Measurements from ENCODE around the gene FRMD5. TPM values are rescaled to one million over a fixed set of nuclear protein-coding genes. Genes with fewer than 3 reads are reported as not detected.
"Not testable (repeated sequence)": the region's sequence is repeated elsewhere in the genome, so short reads cannot be mapped to it uniquely, and the experiment has no call there.

Gene FRMD5
- under 1 TPM in 1 of 2 experiments, not detected in 1; 0.15 TPM for total RNA-seq

DNA sequence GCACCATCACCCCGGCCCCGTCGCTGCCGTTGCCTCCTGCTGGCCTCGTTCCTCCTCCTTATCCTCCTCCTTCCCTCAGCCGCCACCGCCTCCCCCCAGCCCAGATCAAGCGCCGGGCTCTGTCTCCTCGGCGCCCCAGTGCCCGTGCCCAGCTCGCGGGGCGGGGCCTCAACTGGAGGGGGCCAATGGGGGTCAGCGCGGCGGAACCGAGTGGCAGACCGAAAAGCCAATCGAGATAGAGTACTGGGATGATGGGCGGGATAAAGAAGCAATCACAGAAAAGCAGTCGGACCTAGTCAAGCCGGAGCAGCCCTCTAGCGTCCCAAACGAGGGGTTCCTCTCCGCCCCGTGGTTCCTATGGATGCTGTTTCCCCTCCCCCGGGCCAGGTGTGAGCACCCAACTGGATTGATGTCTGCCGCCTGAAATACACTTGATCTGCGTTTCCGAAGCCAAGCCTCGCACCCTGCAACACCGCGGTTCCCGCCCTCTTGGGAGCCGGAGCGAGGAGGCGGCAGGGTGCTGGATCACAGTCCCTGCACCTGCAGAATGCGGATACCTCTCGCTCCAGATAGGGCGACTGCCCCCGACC, at the start of gene FRMD5:
FRMD5 (minus strand) TSS at position 121 of the 590 bp plus-strand sequence.
- H3K4me1 Mint-ChIP-seq = peaks cover 17% of the 10 kb centered on the region
- H3K9me3 Mint-ChIP-seq = no peaks in the 10 kb centered on the region
- ChIA-PET POLR2A (no interaction called here), CTCF (interaction anchor here (1.1 kb wide), 1 partner anchor 24 kb away, joined by 3 read pairs; no protein-coding TSS in a partner anchor)
- no peaks in the 10 kb centered on the region for H3K36me3 Mint-ChIP-seq (ENCODE audit: low read depth)
- H3K27me3 Mint-ChIP-seq = peaks cover 75% of the 10 kb centered on the region
- DNase-seq = peak; percentile 87
- no peak within 1 kb of the TSS for H3K27ac Mint-ChIP-seq
- peak within 1 kb of the TSS; percentile 77 for H3K4me3 Mint-ChIP-seq

DNA sequence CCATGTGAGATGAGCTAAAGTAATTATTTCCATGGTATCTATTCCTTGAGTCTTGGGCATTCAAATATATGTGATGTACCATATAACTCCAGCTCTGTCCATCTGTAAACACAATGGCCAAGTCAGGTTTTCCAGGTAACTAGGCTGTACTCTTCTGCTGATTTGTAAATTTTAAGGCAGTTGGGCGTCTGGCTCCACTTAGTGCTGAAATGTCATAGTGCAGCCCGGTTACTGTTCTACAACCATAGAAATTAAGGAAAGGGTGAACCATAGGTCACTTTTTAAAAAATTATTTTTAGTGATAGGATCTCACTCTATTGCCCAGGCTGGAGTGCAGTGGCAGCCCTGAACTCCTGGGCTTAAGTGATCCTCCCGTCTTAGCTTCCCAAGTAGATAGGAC, 48.8 kb upstream of the FRMD5 start:
- H3K4me1 Mint-ChIP-seq = no peaks in the 10 kb centered on the region
- POLR2A ChIA-PET = no interaction called here
- H3K9me3 Mint-ChIP-seq = no peaks in the 10 kb centered on the region
- no peak for DNase-seq
- CTCF ChIA-PET = interaction anchor here (0.9 kb wide), 1 partner anchor 27 kb away, joined by 3 read pairs; no protein-coding TSS in a partner anchor
- no peaks in the 10 kb centered on the region for H3K36me3 Mint-ChIP-seq (ENCODE audit: low read depth)
- H3K27me3 Mint-ChIP-seq = peaks cover 3% of the 10 kb centered on the region
- H3K4me3 Mint-ChIP-seq = no peak overlapping the region
- H3K27ac Mint-ChIP-seq = no peak overlapping the region

DNA sequence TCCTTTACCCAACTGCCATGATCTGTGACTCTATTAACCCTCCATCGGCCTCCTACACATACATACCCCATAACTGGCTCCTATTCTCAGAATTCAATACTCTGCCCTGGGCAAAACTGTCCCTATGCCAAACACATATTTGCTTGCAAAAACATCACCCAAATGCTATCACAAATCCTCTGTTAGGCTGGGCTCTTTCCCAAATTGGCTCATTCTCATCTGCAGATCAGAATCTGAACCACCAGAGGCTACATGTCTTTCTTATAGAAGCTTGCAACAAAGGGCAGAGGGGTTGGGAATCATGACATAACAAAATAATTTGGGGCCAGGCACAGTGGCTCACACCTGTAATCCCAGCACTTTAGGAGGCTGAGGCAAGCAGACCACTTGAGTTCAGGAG, 48.1 kb upstream of the FRMD5 start:
- H3K27ac Mint-ChIP-seq = no peak overlapping the region
- no peaks in the 10 kb centered on the region for H3K36me3 Mint-ChIP-seq (ENCODE audit: low read depth)
- H3K27me3 Mint-ChIP-seq = peaks cover 3% of the 10 kb centered on the region
- no peaks in the 10 kb centered on the region for H3K9me3 Mint-ChIP-seq
- H3K4me3 Mint-ChIP-seq = no peak overlapping the region
- ChIA-PET CTCF (interaction anchor here (0.9 kb wide), 1 partner anchor 27 kb away, joined by 3 read pairs; no protein-coding TSS in a partner anchor), POLR2A (no interaction called here)
- no peak for DNase-seq
- no peaks in the 10 kb centered on the region for H3K4me1 Mint-ChIP-seq

DNA sequence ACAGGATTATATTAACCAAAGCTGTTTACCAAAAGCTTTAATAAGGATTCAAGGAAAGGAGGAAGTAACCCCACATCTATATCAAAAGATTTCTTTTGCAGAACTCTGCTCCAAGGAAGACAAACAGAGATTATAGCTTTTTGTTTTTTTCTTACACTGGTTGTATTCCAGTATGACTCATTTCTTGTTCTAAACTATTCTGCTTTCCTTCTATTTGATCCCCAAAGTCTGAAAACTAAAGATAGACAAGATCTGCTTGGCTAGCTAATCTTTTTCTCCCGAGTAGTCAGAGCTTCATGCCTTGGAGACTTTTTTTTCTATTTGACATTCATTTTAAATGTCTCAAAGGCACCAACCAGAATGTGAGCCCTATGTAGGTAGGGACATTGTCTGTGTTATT, 36.8 kb upstream of the FRMD5 start:
- ChIA-PET POLR2A (no interaction called here), CTCF (no interaction called here)
- DNase-seq = no peak
- H3K27me3 Mint-ChIP-seq = peaks cover 6% of the 10 kb centered on the region
- no peak overlapping the region for H3K4me3 Mint-ChIP-seq
- no peaks in the 10 kb centered on the region for H3K4me1 Mint-ChIP-seq
- H3K9me3 Mint-ChIP-seq = no peaks in the 10 kb centered on the region
- H3K36me3 Mint-ChIP-seq (ENCODE audit: low read depth) = no peaks in the 10 kb centered on the region
- H3K27ac Mint-ChIP-seq = no peak overlapping the region

DNA sequence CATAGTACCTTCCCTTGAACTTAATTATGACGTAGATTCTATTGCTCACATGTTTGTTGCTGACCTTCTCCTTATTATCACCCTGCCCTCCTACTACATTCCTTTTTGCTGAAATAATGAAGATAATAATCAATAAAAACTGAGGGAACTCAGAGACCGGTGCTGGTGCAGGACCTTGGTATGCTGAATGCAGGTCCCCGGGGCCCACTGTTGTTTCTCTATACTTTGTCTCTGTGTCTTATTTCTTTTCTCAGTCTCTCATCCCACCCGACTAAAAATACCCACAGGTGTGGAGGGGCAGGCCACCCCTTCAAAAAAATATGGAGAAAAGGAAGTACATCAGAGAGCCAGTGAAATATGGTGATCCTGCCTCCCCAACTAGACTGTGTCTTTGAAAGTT, 34.2 kb upstream of the FRMD5 start:
- H3K9me3 Mint-ChIP-seq, H3K4me3 Mint-ChIP-seq: not testable (repeated sequence)

DNA sequence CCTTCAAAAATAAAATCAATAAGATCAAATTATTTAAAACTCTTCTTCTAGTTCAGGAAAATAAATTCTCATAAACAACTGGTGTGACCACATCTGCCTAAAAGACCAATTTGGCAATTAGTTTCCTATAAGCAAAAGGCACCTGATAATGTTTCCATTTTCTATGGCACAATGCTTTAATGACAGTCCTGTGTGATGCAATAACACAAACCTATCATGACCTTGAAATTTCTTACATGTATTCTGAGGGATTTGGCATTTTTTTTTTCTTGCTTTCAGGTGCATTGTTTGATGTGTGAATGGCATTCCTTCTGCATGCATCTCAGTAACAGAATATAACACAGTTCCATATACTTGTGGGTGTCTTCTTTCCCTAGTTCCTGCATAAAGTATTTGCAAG, 32.5 kb upstream of the FRMD5 start:
- DNase-seq = no peak
- Mint-ChIP-seq H3K36me3 (ENCODE audit: low read depth) (no peaks in the 10 kb centered on the region), H3K4me1 (no peaks in the 10 kb centered on the region), H3K4me3 (no peak overlapping the region), H3K9me3 (no peaks in the 10 kb centered on the region), H3K27ac (no peak overlapping the region), H3K27me3 (peaks cover 29% of the 10 kb centered on the region)
- CTCF ChIA-PET = no interaction called here
- POLR2A ChIA-PET = no interaction called here

More for the DNA sequence above, 34.2 kb upstream of the FRMD5 start:
- H3K27ac Mint-ChIP-seq; POLR2A ChIA-PET; DNase-seq; H3K4me1 Mint-ChIP-seq; H3K36me3 Mint-ChIP-seq (ENCODE audit: low read depth): not testable (repeated sequence)
- H3K27me3 Mint-ChIP-seq = peaks cover 24% of the 10 kb centered on the region
- CTCF ChIA-PET = interaction anchor here (0.7 kb wide), 1 partner anchor 299 kb away, joined by 6 read pairs; no protein-coding TSS in a partner anchor

DNA sequence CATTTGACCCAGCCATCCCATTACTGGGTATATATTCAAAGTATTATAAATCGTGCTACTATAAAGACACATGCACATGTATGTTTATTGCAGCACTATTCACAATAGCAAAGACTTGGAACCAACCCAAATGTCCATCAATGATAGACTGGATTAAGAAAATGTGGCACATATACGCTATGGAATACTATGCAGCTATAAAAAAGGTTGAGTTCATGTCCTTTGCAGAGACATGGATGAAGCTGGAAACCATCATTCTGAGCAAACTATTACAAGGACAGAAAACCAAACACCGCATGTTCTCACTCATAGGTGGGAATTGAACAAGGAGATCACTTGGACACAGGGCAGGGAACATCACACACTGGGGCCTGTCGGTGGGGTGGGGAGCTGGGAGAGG, 31.9 kb upstream of the FRMD5 start:
- H3K27ac Mint-ChIP-seq; DNase-seq; H3K4me3 Mint-ChIP-seq; H3K4me1 Mint-ChIP-seq; H3K36me3 Mint-ChIP-seq (ENCODE audit: low read depth); POLR2A ChIA-PET; H3K9me3 Mint-ChIP-seq; CTCF ChIA-PET: not testable (repeated sequence)
- H3K27me3 Mint-ChIP-seq = peaks cover 29% of the 10 kb centered on the region

DNA sequence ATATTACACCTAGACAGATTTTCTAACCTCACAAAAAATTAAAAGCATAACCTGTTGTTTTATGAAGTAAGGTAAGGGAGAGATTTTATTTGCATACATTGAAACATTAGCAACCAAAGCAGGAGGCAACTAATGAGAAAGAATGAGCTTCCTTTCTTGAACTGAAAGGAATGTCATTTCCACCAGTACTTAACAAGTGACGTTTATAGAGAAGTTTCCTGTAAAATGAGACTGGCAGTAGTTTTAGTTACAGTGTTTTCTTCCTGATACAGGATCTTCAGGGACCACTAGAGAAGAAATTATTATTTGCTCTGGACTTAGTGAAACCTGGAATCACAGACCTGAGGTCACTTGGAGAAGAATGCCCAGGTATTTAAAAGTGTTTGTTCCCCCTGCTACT, 27.4 kb upstream of the FRMD5 start:
- Mint-ChIP-seq H3K4me3 (no peak overlapping the region), H3K36me3 (ENCODE audit: low read depth) (no peaks in the 10 kb centered on the region), H3K4me1 (no peaks in the 10 kb centered on the region), H3K27ac (no peak overlapping the region), H3K9me3 (no peaks in the 10 kb centered on the region), H3K27me3 (peaks cover 34% of the 10 kb centered on the region)
- no peak for DNase-seq
- ChIA-PET CTCF (interaction anchor here (0.6 kb wide), 1 partner anchor 328 kb away, joined by 4 read pairs; no protein-coding TSS in a partner anchor), POLR2A (no interaction called here)

DNA sequence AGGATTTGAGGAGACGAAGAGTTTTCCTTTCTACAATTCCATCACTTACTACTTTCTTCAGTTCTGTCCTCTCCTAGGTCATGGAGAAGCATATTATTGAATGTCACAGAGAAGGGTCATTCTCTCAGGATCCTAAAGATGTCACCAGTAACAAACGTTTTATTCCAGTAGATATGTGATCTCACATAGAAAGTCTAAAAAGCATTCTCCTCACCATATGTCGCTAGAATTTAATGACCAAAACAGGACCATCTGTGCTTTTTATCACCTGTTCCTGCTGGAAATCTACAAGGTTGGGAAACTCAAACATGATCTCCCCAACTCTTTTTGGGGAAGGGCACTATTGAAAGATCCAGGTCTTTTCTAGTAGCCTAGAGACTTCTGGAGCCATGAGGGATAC, 24.0 kb upstream of the FRMD5 start:
- no peaks in the 10 kb centered on the region for H3K9me3 Mint-ChIP-seq

DNA sequence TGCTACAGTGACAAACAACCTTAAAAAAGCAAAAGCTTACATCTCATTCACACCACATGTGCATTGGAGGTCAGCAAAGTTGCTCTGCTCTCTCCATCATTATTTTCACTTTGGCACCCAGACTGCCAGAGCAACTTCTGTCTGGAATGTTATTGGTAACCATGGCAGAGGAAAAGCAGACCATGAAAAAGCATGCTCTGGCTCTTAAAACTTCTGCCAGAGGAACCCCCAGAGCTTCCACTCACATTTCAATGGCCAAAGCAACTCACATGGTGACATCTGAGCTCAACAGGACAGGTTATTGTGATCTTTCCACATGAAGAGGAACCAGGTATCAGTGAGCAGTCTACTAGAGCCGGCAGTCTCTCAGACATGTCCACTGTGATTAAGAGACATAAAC, 21.9 kb upstream of the FRMD5 start:
- H3K9me3 Mint-ChIP-seq = no peaks in the 10 kb centered on the region
- no peaks in the 10 kb centered on the region for H3K36me3 Mint-ChIP-seq (ENCODE audit: low read depth)
- CTCF ChIA-PET = no interaction called here
- no peaks in the 10 kb centered on the region for H3K4me1 Mint-ChIP-seq
- POLR2A ChIA-PET = no interaction called here
- DNase-seq = no peak
- peaks cover 10% of the 10 kb centered on the region for H3K27me3 Mint-ChIP-seq
- no peak overlapping the region for H3K4me3 Mint-ChIP-seq
- H3K27ac Mint-ChIP-seq = no peak overlapping the region

More for the DNA sequence above, 24.0 kb upstream of the FRMD5 start:
- CTCF ChIA-PET = interaction anchor here (1.1 kb wide), 1 partner anchor 24 kb away, joined by 3 read pairs; the partner anchor contains the start of gene FRMD5
- no peak overlapping the region for H3K27ac Mint-ChIP-seq
- H3K4me3 Mint-ChIP-seq = no peak overlapping the region
- POLR2A ChIA-PET = no interaction called here
- no peaks in the 10 kb centered on the region for H3K36me3 Mint-ChIP-seq (ENCODE audit: low read depth)
- no peaks in the 10 kb centered on the region for H3K4me1 Mint-ChIP-seq
- peaks cover 10% of the 10 kb centered on the region for H3K27me3 Mint-ChIP-seq
- DNase-seq = no peak

DNA sequence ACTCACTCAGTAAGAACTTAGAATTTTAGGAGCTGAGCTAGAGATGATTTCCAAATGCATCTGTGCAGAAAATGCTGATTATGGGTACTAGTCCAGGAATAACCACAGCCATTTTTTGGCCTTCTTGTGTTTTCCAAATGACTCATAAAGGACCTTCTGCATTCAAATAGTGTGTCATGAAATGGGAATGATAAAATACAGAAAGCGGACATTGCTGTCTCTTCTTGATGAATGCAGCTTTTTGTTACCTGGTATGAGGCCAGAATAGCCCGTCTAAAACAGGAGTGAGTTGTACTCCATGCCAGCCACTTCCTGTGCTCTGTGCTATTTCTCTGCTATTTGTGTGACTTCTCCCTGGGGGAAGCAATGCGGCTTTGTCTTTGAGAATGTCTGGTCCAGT, 20.5 kb upstream of the FRMD5 start:
- CTCF ChIA-PET = no interaction called here
- H3K27me3 Mint-ChIP-seq = peaks cover 16% of the 10 kb centered on the region
- H3K9me3 Mint-ChIP-seq = no peaks in the 10 kb centered on the region
- no peak overlapping the region for H3K27ac Mint-ChIP-seq
- no peaks in the 10 kb centered on the region for H3K4me1 Mint-ChIP-seq
- H3K4me3 Mint-ChIP-seq = no peak overlapping the region
- H3K36me3 Mint-ChIP-seq (ENCODE audit: low read depth) = no peaks in the 10 kb centered on the region
- DNase-seq = no peak
- POLR2A ChIA-PET = no interaction called here

DNA sequence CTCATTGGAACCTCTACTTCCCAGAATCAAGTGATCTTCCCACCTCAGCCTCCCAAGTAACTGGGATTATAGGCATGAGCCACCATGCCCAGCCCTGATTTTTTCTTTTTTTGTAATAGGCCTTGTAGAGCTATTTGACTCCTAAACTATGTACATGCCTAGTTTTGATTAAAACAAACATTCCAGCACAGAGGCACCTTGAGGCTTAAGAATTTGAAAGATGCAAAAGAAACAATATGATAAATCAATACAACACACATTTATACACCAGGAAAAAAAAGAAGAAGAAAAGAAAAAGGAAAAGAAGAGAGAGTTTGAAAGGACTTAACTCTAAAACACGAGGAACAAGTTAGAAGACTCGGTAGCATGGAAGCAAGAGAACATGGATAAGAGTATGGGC, 13.9 kb upstream of the FRMD5 start:
- H3K4me3 Mint-ChIP-seq = no peak overlapping the region
- POLR2A ChIA-PET = no interaction called here
- H3K36me3 Mint-ChIP-seq (ENCODE audit: low read depth) = no peaks in the 10 kb centered on the region
- DNase-seq = no peak
- CTCF ChIA-PET = no interaction called here
- H3K9me3 Mint-ChIP-seq = no peaks in the 10 kb centered on the region
- no peaks in the 10 kb centered on the region for H3K4me1 Mint-ChIP-seq
- peaks cover 20% of the 10 kb centered on the region for H3K27me3 Mint-ChIP-seq
- H3K27ac Mint-ChIP-seq = no peak overlapping the region

DNA sequence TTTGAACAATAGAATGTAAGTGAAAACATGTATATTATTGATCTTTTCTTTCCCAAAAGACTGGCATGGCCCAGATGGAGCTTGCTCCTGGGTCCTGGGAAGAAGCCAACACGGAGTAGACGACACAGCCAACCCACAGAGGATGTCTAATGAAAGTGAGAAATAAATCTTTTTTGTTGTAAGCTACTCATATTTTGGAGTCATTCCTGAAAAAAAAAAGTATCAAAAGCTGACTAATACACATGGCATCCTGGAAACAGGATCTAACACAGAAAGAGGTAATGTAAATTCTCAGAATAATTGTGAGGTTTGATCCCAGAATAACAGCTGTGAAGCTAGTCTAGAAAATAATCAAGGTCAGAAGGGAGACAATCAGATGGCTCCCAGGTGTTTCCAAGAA, 12.6 kb upstream of the FRMD5 start:
- Mint-ChIP-seq H3K36me3 (ENCODE audit: low read depth) (no peaks in the 10 kb centered on the region), H3K27me3 (peaks cover 19% of the 10 kb centered on the region), H3K4me3 (no peak overlapping the region), H3K27ac (no peak overlapping the region), H3K4me1 (no peaks in the 10 kb centered on the region), H3K9me3 (no peaks in the 10 kb centered on the region)
- CTCF ChIA-PET = no interaction called here
- DNase-seq = no peak
- POLR2A ChIA-PET = no interaction called here

DNA sequence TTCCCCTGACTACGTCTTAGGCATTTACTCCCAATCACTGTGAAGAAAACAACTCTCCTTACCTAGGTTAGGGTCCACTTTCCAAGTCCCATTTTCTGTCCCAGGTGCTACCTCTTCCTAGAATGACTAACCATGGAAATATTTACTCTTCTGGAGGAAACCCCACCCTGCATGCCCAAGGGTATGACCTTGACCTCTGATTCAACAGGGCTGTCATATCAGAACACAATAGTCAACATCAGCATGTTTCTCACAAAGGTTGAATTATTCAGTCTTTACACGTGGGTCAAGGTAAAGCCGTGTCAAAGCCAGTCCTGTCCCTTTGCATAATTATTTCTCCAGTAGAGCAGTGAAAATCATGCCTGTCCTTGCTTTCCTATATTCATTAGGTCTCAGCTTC, 4.3 kb upstream of the FRMD5 start:
- POLR2A ChIA-PET = no interaction called here
- H3K36me3 Mint-ChIP-seq (ENCODE audit: low read depth) = no peaks in the 10 kb centered on the region
- H3K9me3 Mint-ChIP-seq = no peaks in the 10 kb centered on the region

More for the DNA sequence above, 4.3 kb upstream of the FRMD5 start:
- peaks cover 55% of the 10 kb centered on the region for H3K27me3 Mint-ChIP-seq
- H3K4me1 Mint-ChIP-seq = peaks cover 10% of the 10 kb centered on the region
- no peak for DNase-seq
- CTCF ChIA-PET = no interaction called here
- H3K27ac Mint-ChIP-seq = no peak overlapping the region
- no peak overlapping the region for H3K4me3 Mint-ChIP-seq
